Measurements from ENCODE around the gene VSIG10.

The VSIG10 gene

GRCh38 chr12:118060301-118061010 is 43.4 kb downstream of the VSIG10 start:
- DNase-seq (ENCODE audit: low spot score), result peak; percentile 79

DNA sequence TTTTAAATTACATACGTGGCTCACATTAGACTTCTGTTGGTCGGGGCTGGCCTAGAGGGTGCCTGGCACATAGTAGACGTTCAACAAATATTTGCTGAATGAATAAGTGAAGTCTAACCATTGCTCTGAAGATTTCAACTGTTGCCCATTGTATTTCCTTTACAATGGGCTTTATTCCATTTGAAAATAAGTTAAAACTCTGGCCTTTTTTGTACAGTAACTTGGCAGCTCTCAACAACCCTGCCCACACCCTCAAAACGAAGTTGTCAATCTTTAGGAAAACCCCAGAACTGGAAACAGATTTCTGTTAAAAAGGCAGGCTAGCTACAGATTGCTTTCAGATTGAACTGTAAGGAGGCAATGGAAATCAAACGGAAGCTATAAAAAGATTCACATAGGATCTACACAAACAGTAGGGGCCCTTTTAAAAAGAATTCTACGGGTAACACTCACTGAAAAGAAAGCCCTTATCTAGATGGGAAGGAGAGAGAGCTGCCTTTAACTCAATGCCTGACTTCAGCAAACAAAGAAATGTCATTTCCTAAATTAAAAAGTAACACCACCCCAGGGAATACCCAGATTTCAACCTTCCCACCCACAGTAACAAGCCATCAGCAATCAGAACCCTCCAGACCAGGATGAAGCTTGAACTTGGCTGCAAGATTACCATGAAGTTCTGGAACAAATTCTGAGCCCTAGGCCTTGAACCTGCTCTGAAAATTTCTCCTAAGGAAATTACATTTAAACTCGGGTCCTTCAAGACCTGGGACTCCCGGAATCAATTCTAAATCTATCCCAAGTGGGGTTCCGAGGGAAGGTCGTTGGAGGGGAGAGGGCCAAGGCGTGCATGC is 44.2 kb downstream of the VSIG10 start:
- no peak for DNase-seq (ENCODE audit: low spot score)

DNA sequence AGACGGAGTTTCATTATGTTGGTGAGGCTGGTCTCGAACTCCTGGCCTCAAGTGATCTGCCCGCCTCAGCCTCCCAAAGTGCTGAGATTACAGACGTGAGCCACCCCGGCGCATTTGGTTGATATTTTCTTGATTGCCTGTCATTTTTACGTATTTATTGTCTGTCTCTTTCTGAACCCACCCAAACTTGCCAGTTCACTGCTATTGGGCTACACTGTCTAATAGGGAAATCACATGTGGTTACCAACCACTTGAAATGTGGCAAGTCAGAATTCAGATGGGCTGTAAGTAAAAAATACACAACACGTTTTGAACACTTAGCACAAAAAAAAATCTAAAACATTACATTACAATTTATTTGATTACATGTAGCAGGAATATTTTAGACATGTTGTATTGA is 44.9 kb downstream of the VSIG10 start:
- no peak for DNase-seq (ENCODE audit: low spot score)

GRCh38 chr12:118058227-118058626 is 45.6 kb downstream of the VSIG10 start:
- no peak for DNase-seq (ENCODE audit: low spot score)

- DNase-seq (ENCODE audit: low spot score), result no peak
Observed at GRCh38 chr12:118055865-118056773, 47.7 kb downstream of the VSIG10 start.

DNA sequence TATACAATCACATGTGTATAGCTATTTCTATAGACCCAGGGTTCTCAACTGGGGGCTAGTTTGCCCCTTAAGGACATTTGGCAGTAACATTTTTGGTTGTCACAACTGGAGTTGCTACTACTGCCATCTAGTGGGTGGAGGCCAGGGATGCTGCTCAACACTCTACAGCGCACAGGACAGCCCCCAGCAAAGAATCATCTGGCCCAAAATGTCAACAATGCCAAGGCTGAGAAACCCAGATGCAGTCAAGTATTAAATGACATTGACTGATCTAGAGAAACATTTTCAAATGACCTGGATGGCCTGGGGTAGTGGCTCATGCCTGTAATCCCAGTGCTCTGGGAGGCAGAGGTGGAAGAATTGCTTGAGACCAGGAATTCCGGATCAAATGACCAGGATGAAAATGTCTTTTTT is 48.7 kb downstream of the VSIG10 start:
- DNase-seq (ENCODE audit: low spot score), result no peak

DNA sequence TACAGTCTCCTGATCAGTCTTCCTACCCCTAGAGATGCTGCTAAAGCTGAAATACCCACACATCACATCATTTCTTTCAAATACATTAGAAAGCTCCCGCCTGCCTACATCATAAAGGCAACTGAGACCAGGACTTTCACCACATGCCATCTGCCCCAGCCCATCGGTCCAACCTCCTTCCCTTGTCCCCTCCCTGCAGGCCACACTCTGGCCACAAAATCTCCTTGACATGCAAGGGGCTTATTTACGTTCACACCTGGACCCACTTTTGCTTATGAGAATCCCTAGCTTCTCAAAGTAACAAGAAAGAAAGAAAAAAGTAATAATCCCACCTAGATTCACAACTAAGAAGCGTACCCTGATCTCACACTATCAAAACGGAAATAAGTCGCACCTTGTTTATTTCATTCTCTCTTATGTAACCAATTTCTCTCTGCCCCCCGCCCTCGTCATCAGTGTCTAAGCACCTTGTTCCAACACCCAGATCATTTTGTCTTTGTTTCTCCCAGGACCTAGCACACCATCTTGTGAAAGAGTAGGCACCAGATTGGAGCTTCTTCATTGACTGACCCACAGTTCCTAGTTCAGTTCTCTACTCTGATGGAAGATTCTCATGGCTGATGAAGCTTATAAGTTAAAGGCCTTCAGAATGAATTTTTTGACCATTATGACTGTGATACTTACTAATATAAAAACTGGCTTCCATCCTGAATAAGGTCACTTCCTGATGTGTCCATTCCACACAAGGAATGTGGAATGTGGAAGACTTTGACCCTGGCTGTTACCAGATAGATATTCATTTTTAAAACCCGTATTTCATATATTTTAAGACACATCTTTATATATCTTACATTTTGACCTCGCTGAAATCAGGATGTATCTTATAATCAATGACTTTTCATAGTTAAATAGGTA is 50.5 kb downstream of the VSIG10 start:
- DNase-seq (ENCODE audit: low spot score), result no peak

GRCh38 chr12:118052324-118053070 is 51.3 kb downstream of the VSIG10 start:
- no peak for DNase-seq (ENCODE audit: low spot score)

DNA sequence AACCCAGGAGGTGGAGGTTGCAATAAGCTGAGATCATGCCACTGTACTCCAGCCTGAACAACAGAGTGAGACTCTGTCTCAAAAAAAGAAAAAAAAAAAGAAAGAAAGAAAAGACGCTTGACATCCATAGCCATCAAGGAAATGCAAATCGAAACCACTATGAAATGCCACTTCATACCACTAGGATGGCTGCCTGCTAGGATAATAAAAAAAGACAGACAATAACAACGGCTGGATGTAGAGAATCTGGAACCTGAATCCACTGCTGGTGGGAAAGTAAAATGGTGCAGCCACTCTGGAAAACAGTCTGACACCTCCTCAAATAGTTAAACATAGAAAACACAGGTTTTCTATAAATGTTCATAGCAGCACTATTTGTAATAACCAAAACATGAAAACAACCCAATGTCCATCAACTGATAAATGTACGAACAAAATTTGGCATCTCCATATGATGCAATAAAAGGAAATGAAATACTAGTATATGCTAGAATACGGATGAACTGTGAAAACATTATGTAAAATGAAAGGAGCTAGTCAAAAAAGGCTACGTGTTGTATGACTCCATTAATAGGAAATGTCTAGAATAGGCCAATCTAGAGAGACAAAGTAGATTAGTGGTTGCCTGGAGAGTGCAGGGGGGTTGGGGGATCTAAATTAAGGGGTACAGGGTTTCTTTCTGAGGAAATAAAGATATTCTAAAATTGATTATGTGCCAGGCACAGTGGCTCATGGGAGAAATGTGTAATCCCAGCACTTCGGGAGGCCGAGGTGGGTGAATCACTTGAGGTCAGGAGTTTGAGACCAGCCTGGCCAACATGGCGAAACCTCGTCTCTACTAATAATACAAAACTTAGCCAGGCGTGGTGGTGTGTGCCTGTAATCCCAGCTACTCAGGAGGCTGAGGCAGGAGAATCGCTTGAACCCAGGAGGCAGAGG is 52.6 kb downstream of the VSIG10 start:
- no peak for DNase-seq (ENCODE audit: low spot score)

DNA sequence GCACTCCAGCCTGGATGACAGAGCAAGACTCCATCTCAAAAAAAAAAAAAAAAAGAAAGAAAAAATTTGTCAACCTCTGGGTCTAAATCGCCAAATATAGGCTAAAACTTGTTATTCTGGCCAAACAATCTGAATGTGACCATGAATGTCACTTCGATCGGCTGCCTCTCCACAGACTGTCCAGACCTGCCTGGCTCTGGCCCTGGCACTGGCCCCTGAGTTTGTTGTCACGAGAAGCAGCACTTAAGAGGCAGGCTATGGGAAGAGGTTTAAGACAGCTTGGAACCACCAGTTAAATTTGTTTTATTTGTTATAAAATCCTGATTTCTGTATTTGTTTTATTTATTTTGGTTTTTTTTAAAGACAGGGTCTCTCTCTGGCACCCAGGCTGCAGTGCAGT is 57.4 kb downstream of the VSIG10 start:
- no peak for DNase-seq (ENCODE audit: low spot score)

DNA sequence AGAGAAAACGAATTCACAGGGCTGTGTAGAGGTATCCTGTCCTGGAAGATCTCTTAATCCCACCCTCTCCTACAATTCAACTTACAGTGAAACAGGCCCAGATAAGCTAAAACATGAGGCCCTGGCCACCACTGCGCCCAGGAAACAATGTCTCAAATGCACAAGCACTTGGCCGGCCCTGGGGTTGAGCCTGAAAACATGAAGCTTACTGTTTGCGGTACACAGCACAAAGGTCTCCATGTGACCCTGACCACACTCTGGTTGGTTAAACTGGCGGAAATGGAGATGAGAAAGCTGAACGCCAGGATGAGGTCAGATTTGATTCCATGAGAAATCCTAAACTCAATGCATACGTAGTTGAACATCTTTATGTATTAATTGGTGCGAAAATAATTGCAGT is 59.2 kb downstream of the VSIG10 start:
- no peak for DNase-seq (ENCODE audit: low spot score)

- no peak for DNase-seq (ENCODE audit: low spot score)
Observed at GRCh38 chr12:118044075-118044474, 59.7 kb downstream of the VSIG10 start.

GRCh38 chr12:118042091-118042490 is 61.7 kb downstream of the VSIG10 start:
- DNase-seq (ENCODE audit: low spot score), result no peak

- no peak for DNase-seq (ENCODE audit: low spot score)
Observed at GRCh38 chr12:118038137-118038536, 65.7 kb downstream of the VSIG10 start.

- DNase-seq (ENCODE audit: low spot score), result no peak
Observed at GRCh38 chr12:118036672-118037411, 67.0 kb downstream of the VSIG10 start.

DNA sequence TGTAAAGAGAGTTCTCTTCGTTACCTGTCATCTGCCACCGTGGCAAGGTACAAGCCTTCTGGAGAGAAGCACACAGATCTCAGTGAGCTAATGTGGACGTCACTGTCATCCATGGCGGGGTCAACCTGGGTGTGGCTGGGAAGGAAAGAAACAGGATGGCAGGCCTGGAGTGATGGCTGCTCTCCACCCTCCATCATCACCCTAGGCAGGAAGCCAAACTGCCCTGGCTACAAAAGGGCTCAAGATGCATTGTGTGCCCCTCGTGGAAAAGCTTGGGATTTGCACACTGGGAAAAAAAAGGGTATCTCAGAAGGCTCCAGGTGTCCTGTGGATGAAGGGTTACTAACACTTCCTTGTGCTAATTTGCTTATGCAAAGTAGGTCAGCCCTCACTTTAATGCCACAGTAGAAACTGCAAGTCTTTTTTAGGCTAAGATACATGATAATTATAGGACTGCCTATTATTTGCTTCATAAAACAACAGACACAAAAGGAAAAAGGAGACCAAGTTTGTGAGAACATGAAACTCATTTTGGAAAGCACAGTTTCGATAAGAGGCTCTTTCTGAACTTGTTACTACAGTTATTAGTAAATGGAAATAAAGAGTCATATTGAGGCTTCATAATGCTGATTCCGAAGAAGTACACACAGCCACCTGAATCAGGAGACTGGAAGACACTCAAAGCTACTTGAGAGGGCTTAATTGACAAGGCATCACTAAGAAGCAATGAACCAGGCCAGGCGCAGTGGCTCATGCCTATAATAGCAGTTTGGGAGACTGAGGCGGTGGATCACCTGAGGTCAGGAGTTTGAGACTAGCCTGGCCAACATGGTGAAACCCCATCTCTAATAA is 68.4 kb downstream of the VSIG10 start:
- no peak for DNase-seq (ENCODE audit: low spot score)

DNA sequence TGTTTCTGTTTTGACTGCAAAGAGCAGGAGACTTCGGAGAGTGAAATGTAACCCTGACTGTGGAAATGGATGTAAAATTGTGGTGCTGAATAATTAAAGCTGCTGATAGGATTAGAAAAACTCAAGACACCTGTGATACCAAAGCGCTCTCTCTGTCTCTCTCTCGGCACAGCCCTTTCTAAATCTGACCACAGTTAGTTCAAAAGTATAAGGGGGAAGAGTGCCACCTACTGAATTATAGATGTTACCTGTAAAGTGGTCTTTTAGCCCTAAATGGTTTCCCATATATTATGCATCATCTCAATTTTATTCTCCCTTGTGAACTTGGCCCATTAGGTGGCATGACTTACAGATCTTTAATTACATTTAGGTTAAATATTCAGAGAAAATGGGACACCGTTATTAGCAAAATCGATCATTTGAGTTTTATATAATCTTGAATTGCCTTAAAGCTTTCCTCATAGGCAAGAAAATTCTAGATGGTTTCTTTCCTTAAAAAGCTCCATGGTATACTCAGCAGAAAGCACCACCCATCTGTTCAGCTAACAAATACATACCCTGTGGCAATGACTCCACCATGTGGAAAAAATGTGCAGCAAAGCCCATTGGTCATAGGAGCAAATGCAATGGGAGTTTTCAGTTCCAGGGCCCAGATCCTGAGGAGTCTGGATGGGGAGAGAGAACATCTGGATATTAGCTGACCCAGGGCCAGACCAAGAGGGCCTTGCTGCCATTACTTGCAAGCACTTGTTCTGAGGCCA is 69.2 kb downstream of the VSIG10 start:
- DNase-seq (ENCODE audit: low spot score), result no peak

Measured in left forelimb (tissue), 1 donor.